PC-9 (cell line): Measurements from ENCODE around the gene MAN2A1.

Experiments used
- EZH2 ChIP-seq: fragments of 200-600 bp; sonication (generic); IDR thresholded peaks from 2 replicates; pipeline ENCODE4 v1.8.0; 2017; ENCODE audit warnings: antibody characterized with exemption, low read depth
- TF ChIP-seq, protein P1 (sequence below): fragments of 200-600 bp; sonication (generic); conservative IDR thresholded peaks from 2 replicates; pipeline ENCODE4 v1.6.1; 2017; ENCODE audit warnings: mixed run types, antibody characterized with exemption, mild to moderate bottlenecking, moderate library complexity

DNA sequence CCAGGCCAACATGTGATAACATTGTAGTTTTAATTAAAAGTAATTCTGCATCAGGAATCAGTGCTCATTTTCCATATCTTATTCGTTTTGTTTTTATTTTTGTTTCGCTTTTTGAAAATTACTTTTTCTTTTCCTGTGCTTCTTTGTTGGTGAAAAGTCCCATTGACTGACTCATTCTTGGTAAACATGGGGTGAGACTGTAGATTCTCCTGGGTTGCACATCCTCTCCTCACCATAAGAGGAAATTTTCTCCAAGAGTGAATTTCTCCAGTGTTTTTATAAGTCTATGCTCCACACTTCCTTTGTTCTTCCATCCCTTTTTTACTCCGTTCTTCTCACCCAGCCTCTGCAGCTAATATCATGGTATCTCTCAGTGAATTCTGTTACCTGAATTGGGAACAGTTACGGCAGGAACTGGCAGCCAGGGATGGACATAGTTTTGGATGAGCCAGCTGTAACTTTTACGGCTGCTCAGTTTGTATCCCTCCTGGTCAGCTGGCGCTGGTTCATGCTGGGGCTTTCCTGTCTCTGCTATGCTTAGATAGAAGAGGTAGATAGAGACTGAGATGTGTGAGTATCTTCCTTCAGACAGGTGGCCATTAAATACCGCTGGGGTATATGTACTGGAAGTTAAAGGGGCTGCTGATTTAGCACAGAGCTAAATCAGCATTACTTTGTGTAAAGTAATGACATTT lies 80.0 kb downstream of the MAN2A1 start:
- TF ChIP-seq, protein P1, sequence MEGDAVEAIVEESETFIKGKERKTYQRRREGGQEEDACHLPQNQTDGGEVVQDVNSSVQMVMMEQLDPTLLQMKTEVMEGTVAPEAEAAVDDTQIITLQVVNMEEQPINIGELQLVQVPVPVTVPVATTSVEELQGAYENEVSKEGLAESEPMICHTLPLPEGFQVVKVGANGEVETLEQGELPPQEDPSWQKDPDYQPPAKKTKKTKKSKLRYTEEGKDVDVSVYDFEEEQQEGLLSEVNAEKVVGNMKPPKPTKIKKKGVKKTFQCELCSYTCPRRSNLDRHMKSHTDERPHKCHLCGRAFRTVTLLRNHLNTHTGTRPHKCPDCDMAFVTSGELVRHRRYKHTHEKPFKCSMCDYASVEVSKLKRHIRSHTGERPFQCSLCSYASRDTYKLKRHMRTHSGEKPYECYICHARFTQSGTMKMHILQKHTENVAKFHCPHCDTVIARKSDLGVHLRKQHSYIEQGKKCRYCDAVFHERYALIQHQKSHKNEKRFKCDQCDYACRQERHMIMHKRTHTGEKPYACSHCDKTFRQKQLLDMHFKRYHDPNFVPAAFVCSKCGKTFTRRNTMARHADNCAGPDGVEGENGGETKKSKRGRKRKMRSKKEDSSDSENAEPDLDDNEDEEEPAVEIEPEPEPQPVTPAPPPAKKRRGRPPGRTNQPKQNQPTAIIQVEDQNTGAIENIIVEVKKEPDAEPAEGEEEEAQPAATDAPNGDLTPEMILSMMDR, result no peak
- no peak for TF ChIP-seq EZH2
